HepG2 (cell line): Measurements from ENCODE around the gene AKR1C2. TPM values are rescaled to one million over a fixed set of nuclear protein-coding genes. Genes with fewer than 3 reads are reported as not detected.

Source experiments
- FOXA3 ChIP-seq: IDR thresholded peaks from 2 replicates; pipeline ENCODE4 v1.6.1; 2016; ENCODE audit warnings: missing genetic modification reagents, missing compliant biosample characterization
- GTF3A ChIP-seq: sonication (generic); formaldehyde crosslinking; conservative IDR thresholded peaks from 2 replicates; pipeline ENCODE4 v1.4.0; 2020; ENCODE audit warnings: mild to moderate bottlenecking, missing genetic modification reagents
- HBP1 ChIP-seq: IDR thresholded peaks from 2 replicates; pipeline ENCODE4 v1.6.1; 2016; ENCODE audit warnings: low read depth, control low read depth
- IKZF5 ChIP-seq: IDR thresholded peaks from 2 replicates; pipeline ENCODE4 v1.6.1; 2018; ENCODE audit warnings: missing genetic modification reagents, mild to moderate bottlenecking, missing compliant biosample characterization
- KDM6A ChIP-seq: IDR thresholded peaks from 2 replicates; pipeline ENCODE4 v1.6.1; 2016; ENCODE audit warnings: low read depth
- PHF20 ChIP-seq: sonication (generic); formaldehyde crosslinking; IDR thresholded peaks from 2 replicates; pipeline ENCODE4 v1.5.0; 2020; ENCODE audit warnings: mild to moderate bottlenecking, missing genetic modification reagents
- RARA ChIP-seq: IDR thresholded peaks from 2 replicates; pipeline ENCODE4 v1.6.1; 2016; ENCODE audit warnings: missing genetic modification reagents, missing compliant biosample characterization
- SMAD3 ChIP-seq: sonication (generic); formaldehyde crosslinking; IDR thresholded peaks from 2 replicates; pipeline ENCODE4 v1.4.0; 2020; ENCODE audit warnings: missing genetic modification reagents
- SOX5 ChIP-seq: IDR thresholded peaks from 2 replicates; pipeline ENCODE4 v1.6.1; 2016; ENCODE audit warnings: borderline replicate concordance
- STAG1 ChIP-seq: sonication (generic); formaldehyde crosslinking; IDR thresholded peaks from 2 replicates; pipeline ENCODE4 v1.4.0; 2020; ENCODE audit warnings: missing genetic modification reagents
- THAP7 ChIP-seq: sonication (generic); formaldehyde crosslinking; IDR thresholded peaks from 2 replicates; pipeline ENCODE4 v1.8.1; 2023; ENCODE audit warnings: mild to moderate bottlenecking, missing genetic modification reagents
- TRIM24 ChIP-seq: sonication (generic); formaldehyde crosslinking; IDR thresholded peaks from 2 replicates; pipeline ENCODE4 v1.8.0; 2022; ENCODE audit warnings: mild to moderate bottlenecking, missing genetic modification reagents
- ZBTB34 ChIP-seq: sonication (generic); formaldehyde crosslinking; IDR thresholded peaks from 2 replicates; pipeline ENCODE4 v1.8.0; 2022; ENCODE audit warnings: mild to moderate bottlenecking, missing genetic modification reagents
- ZHX1 ChIP-seq: sonication (generic); formaldehyde crosslinking; IDR thresholded peaks from 2 replicates; pipeline ENCODE4 v1.8.1; 2022; ENCODE audit warnings: low read depth, mild to moderate bottlenecking, missing genetic modification reagents
- ZNF10 ChIP-seq: sonication (generic); formaldehyde crosslinking; IDR thresholded peaks from 2 replicates; pipeline ENCODE4 v1.4.0; 2020; ENCODE audit warnings: mild to moderate bottlenecking, low read depth, missing genetic modification reagents, borderline replicate concordance
- ZNF350 ChIP-seq: sonication (generic); formaldehyde crosslinking; IDR thresholded peaks from 2 replicates; pipeline ENCODE4 v1.4.0; 2020; ENCODE audit warnings: mild to moderate bottlenecking, low read depth, missing genetic modification reagents, borderline replicate concordance
- ZNF503 ChIP-seq: sonication (generic); formaldehyde crosslinking; IDR thresholded peaks from 2 replicates; pipeline ENCODE4 v1.4.0; 2020; ENCODE audit warnings: missing genetic modification reagents
- ZNF564 ChIP-seq: sonication (generic); formaldehyde crosslinking; IDR thresholded peaks from 2 replicates; pipeline ENCODE4 v1.8.1; 2023; ENCODE audit warnings: mild to moderate bottlenecking, missing genetic modification reagents
- ZNF792 ChIP-seq: IDR thresholded peaks from 2 replicates; pipeline ENCODE4 v1.6.1; 2016
- polyA plus RNA-seq, 8 experiments: library from polyadenylated mRNA; depleted of rRNA in 3 of 8; stranded (reverse) in 7 of 8; unstranded in 1 of 8; fragments of >200 nt; fragmentation: Illumina TruSeq in 4 of 8; extraction: Trizol in 4 of 8; gene quantifications; 2 replicates each; pipeline versions ENCODE4 v1.2.1 to v1.2.3, GENCODE V29; 2011 to 2016; ENCODE audit warnings: low read depth in 4 of 8, missing spikeins in 1 of 8, mixed read lengths in 1 of 8; ENCODE audit not compliant: insufficient read depth in 1 of 8
- total RNA-seq, 5 experiments: library from RNA; depleted of rRNA; stranded (reverse); fragments of >200 nt; fragmentation: Illumina TruSeq; extraction: Trizol; gene quantifications; 2 replicates each; pipeline ENCODE4 v1.2.3, GENCODE V29; 2016; ENCODE audit warnings: low read depth in 1 of 5

AKR1C2 gene
- total and polyA plus RNA-seq, 2 of the 13 experiments (the other 11 are each of a cell fraction or from before 2014, with no cell fraction given) = 140 to 900 TPM

- TF ChIP-seq ZNF503 (CRISPR knock-in tag) (no peak), KDM6A (peak; percentile 29; the same call in 1 of the 2 replicates), IKZF5 (CRISPR knock-in tag) (peak; percentile 58; the same call in 1 of the 2 replicates), ZNF10 (CRISPR knock-in tag) (no peak), RARA (CRISPR knock-in tag) (peak; percentile 64), THAP7 (CRISPR knock-in tag) (no peak), ZBTB34 (CRISPR knock-in tag) (no peak), SMAD3 (CRISPR knock-in tag) (0 out of 2 replicates have a peak, but pooled peaks have one; percentile 32), FOXA3 (CRISPR knock-in tag) (peak; percentile 78), ZHX1 (CRISPR knock-in tag) (no peak), TRIM24 (CRISPR knock-in tag) (no peak), ZNF792 (CRISPR knock-in tag) (0 out of 2 replicates have a peak, but pooled peaks have one; percentile 27), HBP1 (0 out of 2 replicates have a peak, but pooled peaks have one; percentile 54), ZNF350 (CRISPR knock-in tag) (no peak), PHF20 (CRISPR knock-in tag) (no peak), ZNF564 (no peak), GTF3A (CRISPR knock-in tag) (no peak), STAG1 (CRISPR knock-in tag) (peak; percentile 8; the same call in 1 of the 2 replicates), SOX5 (CRISPR knock-in tag) (peak; percentile 58; the same call in 1 of the 2 replicates)
Observed at GRCh38 chr10:5041471-5042023, 37.9 kb upstream of the AKR1C2 start (continued).
